Ovary (tissue), 3 donors: Measurements from ENCODE around the gene SPSB1.

Experiments used
- EP300 ChIP-seq: sonication (generic); formaldehyde crosslinking; IDR thresholded peaks from one replicate; pipeline ENCODE4 v1.6.1; 2017; ENCODE audit warnings: antibody characterized with exemption
- TF ChIP-seq, protein P1 (sequence below), 3 donors: fragments of 450-650 bp in 2 of 3; fragments of 200-600 bp in 1 of 3; IDR thresholded peaks; one replicate each; pipeline versions ENCODE4 v1.5.1 to v1.8.0; 2016 to 2022; ENCODE audit warnings: antibody characterized with exemption in 3 of 3, mild to moderate bottlenecking in 1 of 3
- donor health status: DM: no; HTN: no; CAD: no.

DNA sequence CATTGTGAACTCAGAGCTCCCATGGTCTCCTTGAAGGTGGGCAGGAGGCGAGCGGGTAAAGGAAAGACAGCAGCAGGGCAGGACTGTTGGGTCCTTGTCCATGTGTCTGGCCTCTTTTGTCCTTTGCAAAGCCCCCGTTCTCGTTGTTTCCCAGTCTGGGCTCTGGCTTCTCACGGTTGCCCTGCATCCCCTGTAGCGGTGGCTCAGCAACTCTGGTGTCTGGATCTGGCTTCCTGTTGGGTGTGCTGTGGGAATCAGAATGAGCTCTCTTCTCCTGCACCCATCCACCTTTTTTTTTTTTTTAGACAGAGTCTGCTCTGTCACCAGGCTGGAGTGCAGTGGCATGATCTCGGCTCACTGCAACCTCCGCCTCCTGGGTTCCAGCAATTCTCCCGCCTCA is 47.0 kb upstream of the SPSB1 start:
- TF ChIP-seq, protein P1, sequence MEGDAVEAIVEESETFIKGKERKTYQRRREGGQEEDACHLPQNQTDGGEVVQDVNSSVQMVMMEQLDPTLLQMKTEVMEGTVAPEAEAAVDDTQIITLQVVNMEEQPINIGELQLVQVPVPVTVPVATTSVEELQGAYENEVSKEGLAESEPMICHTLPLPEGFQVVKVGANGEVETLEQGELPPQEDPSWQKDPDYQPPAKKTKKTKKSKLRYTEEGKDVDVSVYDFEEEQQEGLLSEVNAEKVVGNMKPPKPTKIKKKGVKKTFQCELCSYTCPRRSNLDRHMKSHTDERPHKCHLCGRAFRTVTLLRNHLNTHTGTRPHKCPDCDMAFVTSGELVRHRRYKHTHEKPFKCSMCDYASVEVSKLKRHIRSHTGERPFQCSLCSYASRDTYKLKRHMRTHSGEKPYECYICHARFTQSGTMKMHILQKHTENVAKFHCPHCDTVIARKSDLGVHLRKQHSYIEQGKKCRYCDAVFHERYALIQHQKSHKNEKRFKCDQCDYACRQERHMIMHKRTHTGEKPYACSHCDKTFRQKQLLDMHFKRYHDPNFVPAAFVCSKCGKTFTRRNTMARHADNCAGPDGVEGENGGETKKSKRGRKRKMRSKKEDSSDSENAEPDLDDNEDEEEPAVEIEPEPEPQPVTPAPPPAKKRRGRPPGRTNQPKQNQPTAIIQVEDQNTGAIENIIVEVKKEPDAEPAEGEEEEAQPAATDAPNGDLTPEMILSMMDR (IDR thresholded peaks at IDR 0.05): no peak
- no peak for TF ChIP-seq EP300
